Stimulated activated CD8-positive, alpha-beta memory T cell treated with anti-CD3 and anti-CD28 coated beads, Interleukin-7, amount 100 ng/mL, for 24 hours (primary cell): ENCODE data around the gene EDDM13.
"Not testable (repeated sequence)": the region's sequence is repeated elsewhere in the genome, so short reads cannot be mapped to it uniquely, and the experiment has no call there.

ENCODE experiments used
- DNase-seq: peaks from one replicate; pipeline ENCODE4 v3.0.0-alpha.2; 2020; ENCODE audit warnings: low read depth

Gene EDDM13

DNA sequence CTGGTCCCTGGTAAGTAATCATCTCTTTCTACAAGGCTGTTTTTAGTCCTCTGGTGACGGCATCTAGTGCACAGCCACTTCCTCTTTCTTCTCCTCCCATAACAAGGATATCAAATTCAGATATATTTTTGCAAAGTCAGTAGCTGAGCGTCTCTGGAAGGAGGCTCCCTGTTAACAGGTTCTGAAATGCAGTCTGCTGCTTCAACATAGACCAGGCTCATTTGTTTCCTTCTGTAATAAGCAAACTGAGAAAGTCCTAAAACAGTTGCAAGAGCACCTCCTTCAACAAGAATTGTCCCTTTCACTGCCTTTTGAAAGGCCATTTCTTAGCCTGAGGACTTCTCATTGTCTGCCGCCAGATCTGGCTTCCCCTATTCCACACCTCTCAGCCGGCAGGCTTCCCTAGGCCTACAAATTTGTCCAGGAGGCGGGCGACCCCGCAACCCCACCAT, 49.5 kb downstream of the EDDM13 start:
- DNase-seq: no peak

DNA sequence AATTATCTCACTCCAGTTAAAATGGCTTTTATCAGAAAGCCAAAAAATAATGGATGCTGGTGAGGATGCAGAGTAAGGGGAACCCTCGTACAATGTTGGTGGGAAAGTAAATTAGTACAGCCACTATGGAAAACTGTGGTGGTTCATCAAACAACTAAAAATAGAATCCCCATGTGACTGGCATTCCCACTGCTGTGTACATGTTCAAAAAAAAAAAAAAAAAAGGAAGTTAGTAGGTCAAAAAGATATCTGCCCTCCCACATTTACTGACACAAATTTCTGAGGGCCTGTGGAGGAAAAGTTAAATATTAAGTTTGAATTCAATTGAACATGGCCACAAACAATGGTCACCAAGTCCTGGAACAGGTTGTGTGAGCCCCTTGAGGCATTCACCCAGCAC, 51.9 kb downstream of the EDDM13 start:
- no peak for DNase-seq

DNA sequence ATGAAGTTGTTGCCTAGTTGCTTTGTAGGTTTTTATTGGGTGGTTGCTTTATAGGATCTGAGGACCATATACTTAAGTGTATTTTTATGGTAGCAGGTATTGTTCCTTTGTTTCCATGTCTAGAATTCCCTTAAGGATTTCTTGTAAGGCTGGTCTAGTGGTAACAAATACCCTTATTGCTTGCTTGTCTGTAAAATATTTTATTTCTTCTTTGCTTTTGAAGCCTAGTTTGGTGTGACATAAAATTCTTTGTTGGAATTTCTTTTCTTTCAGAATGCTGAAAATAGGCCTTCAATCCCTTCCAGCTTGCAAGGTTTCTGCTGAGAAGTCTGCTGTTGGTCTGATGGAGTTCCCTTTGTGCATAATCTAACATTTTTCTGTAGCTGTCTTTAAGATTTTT, 60.1 kb downstream of the EDDM13 start:
- no peak for DNase-seq

DNA sequence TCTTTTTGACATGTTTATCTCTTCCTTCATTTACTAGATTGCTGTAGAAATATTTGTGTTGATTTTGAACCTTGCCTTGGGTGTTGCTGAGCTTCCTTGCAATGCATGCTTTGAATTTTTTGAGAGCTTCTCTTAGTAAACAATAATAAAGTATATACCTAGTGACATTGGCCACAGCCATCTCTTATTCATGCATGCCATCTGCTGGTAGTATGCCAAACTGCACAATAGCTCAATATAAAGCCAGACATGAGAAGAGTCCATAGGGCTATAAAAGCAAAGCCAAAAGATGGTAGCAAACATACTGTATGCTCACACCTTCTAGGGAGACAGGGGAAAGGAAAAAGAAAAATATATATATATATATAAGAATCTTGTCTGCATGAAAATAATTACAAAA, 61.0 kb downstream of the EDDM13 start:
- no peak for DNase-seq

DNA sequence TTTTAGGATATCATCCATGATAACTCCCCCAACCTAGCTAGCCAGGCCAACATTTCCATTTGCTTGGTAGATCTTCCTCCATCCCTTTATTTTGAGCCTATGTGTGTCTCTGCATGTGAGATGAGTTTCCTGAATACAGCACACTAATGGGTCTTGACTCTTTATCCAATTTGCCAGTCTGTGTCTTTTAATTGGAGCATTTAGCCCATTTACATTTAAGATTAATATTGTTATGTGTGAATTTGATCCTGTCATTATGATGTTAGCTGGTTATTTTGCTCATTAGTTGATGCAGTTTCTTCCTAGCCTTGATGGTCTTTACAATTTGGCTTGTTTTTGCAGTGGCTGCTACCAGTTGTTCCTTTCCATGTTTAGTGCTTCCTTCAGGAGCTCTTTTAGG, 62.8 kb downstream of the EDDM13 start:
- DNase-seq: not testable (repeated sequence)

DNA sequence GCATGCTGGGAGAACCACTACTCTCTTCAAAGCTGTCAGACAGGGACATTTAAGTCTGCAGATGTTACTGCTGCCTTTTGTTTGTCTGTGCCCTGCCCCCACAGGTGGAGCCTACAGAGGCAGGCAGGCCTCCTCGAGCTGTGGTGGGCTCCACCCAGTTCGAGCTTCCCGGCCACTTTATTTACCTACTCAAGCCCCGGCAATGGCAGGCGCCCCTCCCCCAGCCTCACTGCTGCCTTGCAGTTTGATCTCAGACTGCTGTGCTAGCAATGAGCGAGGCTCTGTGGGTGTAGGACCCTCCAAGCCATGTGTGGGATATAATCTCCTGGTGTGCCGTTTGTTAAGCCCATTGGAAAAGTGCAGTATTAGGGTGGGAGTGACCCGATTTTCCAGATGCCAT, 64.5 kb downstream of the EDDM13 start:
- DNase-seq: not testable (repeated sequence)

DNA sequence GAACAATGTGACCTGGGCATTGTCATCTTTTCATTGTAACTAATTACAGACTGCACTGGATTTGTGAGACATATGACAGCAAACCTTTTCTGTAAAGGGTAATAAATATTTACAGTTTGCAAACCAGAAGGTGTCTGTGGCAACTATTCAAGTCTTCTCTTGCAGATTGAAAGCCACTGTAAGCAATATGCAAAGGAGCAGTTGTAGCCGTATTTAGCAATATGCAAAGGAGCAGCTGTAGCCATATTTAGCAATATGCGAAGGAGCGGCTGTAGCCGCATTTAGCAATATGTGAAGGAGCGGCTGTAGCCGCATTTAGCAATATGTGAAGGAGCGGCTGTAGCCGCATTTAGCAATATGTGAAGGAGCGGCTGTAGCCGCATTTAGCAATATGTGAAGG, 66.5 kb downstream of the EDDM13 start:
- DNase-seq: not testable (repeated sequence)

DNA sequence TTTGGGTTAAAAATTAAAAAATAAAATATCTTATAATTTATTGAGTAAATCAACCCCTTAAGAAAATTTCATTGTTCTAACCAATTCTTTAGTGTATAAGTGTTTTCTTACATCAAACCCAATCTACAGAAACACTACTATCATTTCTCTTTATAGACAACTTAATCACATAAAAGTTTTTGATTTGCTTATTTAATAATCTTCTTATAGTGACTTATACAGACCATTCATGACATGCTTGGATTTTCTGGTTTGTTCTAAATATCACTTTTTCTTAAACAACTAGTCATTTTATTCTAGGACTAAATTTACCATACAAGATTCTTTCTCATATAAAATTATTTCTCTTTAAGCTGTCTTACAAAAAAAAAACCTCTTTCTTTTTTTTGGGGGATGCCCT, 69.4 kb downstream of the EDDM13 start:
- DNase-seq: no peak

DNA sequence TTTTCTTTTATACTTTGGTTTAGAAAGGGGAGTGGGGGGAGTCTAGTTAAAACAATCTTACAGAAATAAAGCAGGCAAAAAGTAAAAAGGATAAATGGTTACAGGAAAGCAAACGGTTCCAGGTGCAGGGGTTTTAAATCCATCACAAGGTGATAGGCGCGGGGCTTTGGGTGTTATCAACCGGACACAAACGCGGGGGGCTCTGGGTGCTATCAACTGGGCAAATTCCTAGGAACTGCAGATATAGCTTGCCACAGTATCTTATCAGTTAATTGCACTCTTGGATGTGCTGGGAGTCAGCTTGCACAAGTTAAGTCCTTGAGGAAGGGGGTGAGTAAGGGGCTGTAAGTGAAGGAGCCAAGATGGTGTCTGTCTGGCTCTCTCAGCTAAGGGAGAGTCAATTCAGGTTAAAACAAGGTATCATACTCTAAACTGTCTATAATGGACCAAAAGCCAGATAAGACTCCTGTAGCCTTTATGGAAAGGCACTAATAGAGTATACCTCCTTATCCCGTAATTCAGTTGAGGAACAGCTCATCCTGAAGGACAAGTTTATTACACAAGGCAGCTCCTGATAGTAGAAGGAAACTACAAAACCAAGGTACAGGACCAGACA, 74.7 kb downstream of the EDDM13 start:
- no peak for DNase-seq

DNA sequence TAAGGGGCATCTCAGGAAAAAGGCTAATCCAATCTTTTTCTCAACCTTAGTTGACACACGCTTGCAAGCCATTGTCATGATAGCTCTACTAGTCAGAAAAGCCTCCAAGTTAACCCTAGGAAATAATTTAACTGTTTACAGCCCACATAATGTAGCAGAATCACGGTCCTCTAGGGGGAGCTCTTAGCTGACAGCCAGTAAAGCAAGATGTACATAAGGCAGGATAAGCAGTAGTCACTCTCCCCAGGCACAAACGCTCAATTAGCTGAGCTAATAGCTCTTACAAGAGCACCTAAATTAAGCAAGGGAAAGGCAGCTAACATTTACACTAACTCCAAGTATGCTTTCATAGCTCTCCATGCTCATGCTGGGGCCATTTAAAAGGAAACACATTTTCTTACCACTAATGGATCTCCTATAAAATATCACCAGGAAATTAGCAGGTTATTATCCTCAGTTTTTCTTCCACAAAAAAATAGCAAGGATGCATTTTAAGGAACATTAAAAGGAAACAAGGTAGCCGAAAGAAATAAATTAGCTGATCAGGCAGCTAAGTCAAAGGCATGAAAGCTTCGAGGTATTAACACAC, 75.8 kb downstream of the EDDM13 start:
- DNase-seq: no peak

DNA sequence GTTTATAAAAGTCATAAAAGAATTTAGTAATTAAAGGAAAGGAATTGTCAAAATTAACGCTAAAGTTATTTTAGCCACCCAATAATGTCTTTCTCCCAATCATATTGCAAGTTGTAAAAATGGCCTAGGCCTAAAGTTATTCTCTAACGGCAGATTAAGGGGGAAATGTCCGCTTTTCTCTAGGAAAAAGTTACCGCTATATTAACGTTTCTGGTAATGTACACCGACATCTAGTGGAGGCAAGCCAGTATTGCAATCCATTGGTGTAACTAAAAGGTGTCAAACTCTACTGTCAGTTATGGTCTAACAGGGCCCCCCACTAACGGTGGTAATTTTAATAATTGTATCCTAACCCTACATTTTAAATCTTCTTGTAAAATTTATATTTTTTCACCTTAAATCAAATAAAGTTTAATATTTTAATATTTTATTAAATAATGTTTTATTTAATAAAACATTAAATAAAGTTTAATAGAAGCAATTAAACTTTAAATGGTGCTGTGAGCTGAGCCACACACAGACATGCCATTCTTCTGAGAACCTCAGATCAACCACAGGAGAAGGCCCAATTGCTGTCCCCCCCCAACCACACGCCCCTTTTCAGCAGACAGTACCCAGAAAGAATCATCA, 78.0 kb downstream of the EDDM13 start:
- peak; percentile 17 for DNase-seq

DNA sequence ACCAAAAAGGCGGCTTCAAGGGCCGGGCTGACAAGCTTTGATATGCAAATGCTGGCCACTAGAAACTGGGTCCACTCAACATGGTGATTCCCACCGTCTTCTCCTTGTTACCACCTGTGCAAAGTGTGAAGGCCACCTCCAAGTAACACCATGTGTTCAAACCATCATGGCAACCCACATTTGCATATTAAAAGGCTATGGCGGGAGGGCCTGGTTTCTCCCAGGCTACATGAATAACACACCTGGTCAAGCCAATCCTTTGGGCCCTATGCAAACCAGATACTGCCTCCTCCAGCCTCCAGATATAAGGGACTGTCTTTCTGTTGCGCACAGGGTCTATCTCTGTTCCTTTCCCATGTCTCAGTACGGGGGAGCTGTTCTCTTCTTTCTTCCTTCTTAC, 78.7 kb downstream of the EDDM13 start:
- DNase-seq: no peak

DNA sequence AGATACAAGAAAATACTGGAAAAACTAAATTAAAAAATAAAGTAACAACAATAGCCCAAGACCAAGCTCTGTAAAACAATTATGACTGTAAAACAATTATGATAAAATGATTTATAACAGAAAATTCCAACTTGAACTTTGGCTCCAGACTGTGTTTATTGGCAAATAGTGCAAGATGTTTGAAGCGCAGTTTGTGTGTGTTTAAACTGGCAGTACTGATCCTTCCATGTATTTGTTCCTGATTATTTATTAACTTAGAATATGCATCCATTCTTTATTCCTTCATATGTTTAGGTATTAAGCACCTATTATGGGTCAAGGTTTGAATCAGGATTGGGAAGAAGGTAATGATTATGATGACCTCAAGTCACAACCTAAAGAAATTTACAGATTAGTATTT, 83.0 kb downstream of the EDDM13 start:
- DNase-seq: no peak

DNA sequence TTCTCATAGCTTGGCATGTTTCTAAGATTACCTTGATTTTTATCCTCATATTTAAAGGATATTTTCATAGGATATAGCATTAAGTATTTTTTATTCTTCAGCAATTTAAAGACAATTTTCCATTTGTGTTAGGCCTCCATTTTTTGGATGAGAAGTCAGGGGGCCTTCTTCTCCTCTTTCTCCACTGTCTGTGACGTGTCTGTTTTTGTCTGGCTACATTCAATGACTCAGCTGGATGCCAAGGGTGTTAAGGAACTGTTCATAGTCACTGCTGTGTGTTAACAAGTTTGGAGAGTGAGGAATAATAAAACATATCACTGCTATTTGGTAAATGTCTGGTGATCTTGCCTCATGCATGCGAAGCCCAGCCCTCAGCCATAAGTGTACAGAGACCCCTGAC, 84.4 kb downstream of the EDDM13 start:
- no peak for DNase-seq
